ENCODE data around the gene CD59.
"Not testable (repeated sequence)": the region's sequence is repeated elsewhere in the genome, so short reads cannot be mapped to it uniquely, and the experiment has no call there.

Gene CD59

GRCh38 chr11:33733980-33734379 is 2.2 kb downstream of the CD59 start:
- DNase-seq (ENCODE audit: extremely low read depth, insufficient read length): no peak
- H3K36me3 ChIP-seq (ENCODE audit: control insufficient read depth, insufficient read depth, low read length): no peaks in the 10 kb centered on the region; the same call in none of the 2 replicates
- H3K4me3 ChIP-seq (replicated peaks; ENCODE audit: low read depth, low read length): no peak overlapping the region; the same call in 1 of the 2 replicates
- no peaks in the 10 kb centered on the region for H3K27me3 ChIP-seq (replicated peaks; ENCODE audit: control insufficient read depth, insufficient read depth, low read length)
- no peak for TF ChIP-seq CTCF (IDR thresholded peaks at IDR 0.05; ENCODE audit: insufficient read depth, low read length, poor library complexity, severe bottlenecking)

GRCh38 chr11:33731723-33732531 is 4.3 kb downstream of the CD59 start:
- H3K36me3 ChIP-seq (ENCODE audit: control insufficient read depth, insufficient read depth, low read length): no peaks in the 10 kb centered on the region; the same call in none of the 2 replicates
- H3K4me3 ChIP-seq (replicated peaks; ENCODE audit: low read depth, low read length): no peak overlapping the region
- no peak for TF ChIP-seq CTCF (IDR thresholded peaks at IDR 0.05; ENCODE audit: insufficient read depth, low read length, poor library complexity, severe bottlenecking)
- H3K27me3 ChIP-seq (replicated peaks; ENCODE audit: control insufficient read depth, insufficient read depth, low read length): no peaks in the 10 kb centered on the region
- DNase-seq (ENCODE audit: extremely low read depth, insufficient read length): no peak

GRCh38 chr11:33730716-33731115 is 5.5 kb downstream of the CD59 start:
- Histone ChIP-seq H3K36me3 (ENCODE audit: control insufficient read depth, insufficient read depth, low read length) (no peaks in the 10 kb centered on the region; the same call in none of the 2 replicates), H3K4me3 (replicated peaks; ENCODE audit: low read depth, low read length) (no peak overlapping the region), H3K27me3 (replicated peaks; ENCODE audit: control insufficient read depth, insufficient read depth, low read length) (no peaks in the 10 kb centered on the region)
- DNase-seq (ENCODE audit: extremely low read depth, insufficient read length): no peak
- no peak for TF ChIP-seq CTCF (IDR thresholded peaks at IDR 0.05; ENCODE audit: insufficient read depth, low read length, poor library complexity, severe bottlenecking)

- H3K4me3 ChIP-seq (replicated peaks; ENCODE audit: low read depth, low read length); DNase-seq (ENCODE audit: extremely low read depth, insufficient read length); H3K27me3 ChIP-seq (replicated peaks; ENCODE audit: control insufficient read depth, insufficient read depth, low read length); H3K36me3 ChIP-seq (ENCODE audit: control insufficient read depth, insufficient read depth, low read length): not testable (repeated sequence)
Measured at GRCh38 chr11:33729072-33729664, 7.1 kb downstream of the CD59 start.

- not testable (repeated sequence) for DNase-seq (ENCODE audit: extremely low read depth, insufficient read length); H3K4me3 ChIP-seq (replicated peaks; ENCODE audit: low read depth, low read length); H3K27me3 ChIP-seq (replicated peaks; ENCODE audit: control insufficient read depth, insufficient read depth, low read length)
Measured at GRCh38 chr11:33727539-33727938, 8.7 kb downstream of the CD59 start.

GRCh38 chr11:33725496-33725895 is 10.7 kb downstream of the CD59 start:
- DNase-seq (ENCODE audit: extremely low read depth, insufficient read length): no peak
- no peak for TF ChIP-seq CTCF (IDR thresholded peaks at IDR 0.05; ENCODE audit: insufficient read depth, low read length, poor library complexity, severe bottlenecking)
- Histone ChIP-seq H3K4me3 (replicated peaks; ENCODE audit: low read depth, low read length) (no peak overlapping the region), H3K36me3 (ENCODE audit: control insufficient read depth, insufficient read depth, low read length) (peaks cover 9% of the 10 kb centered on the region), H3K27me3 (replicated peaks; ENCODE audit: control insufficient read depth, insufficient read depth, low read length) (no peaks in the 10 kb centered on the region)

More at GRCh38 chr11:33727539-33727938, 8.7 kb downstream of the CD59 start:
- not testable (repeated sequence) for H3K36me3 ChIP-seq (ENCODE audit: control insufficient read depth, insufficient read depth, low read length)

All from GM06990 (cell line).